ENCODE results near the gene TMEM176A. TPM values are rescaled to one million over a fixed set of nuclear protein-coding genes. Genes with fewer than 3 reads are reported as not detected.

The TMEM176A gene
- total RNA-seq, 2 donors from 2014 or later, result 56.3 to 102 TPM

Other genes starting within 250 kb of the TMEM176A start
- gene GIMAP4, start 233.4 kb upstream of the TMEM176A start, total RNA-seq, result 10 to 100 TPM; 22.3 to 23.5 TPM
- gene GIMAP6, start 168.4 kb upstream of the TMEM176A start, total RNA-seq, result 10 to 100 TPM; 15.8 to 21.5 TPM
- gene GIMAP2, start 115.1 kb upstream of the TMEM176A start, total RNA-seq, result 1 to 10 TPM; 3.8 to 8.3 TPM
- 1 to 10 TPM; 5.6 to 8.0 TPM for gene GIMAP1, start 84.2 kb upstream of the TMEM176A start, total RNA-seq
- 10 to 100 TPM; 14.5 to 22.2 TPM for gene GIMAP5, start 63.4 kb upstream of the TMEM176A start, total RNA-seq
- gene TMEM176B, start 405 bp upstream of the TMEM176A start, total RNA-seq, result 100 to 1,000 TPM; 162 to 227 TPM
- not detected for gene AOC1, start 51.7 kb downstream of the TMEM176A start, total RNA-seq
- gene KCNH2, start 177.6 kb downstream of the TMEM176A start, total RNA-seq, result 100 to 1,000 TPM; 119 to 128 TPM
- 10 to 100 TPM; 14.5 to 78.6 TPM for gene NOS3, start 190.2 kb downstream of the TMEM176A start, total RNA-seq
- gene ATG9B, start 223.7 kb downstream of the TMEM176A start, total RNA-seq, result not detected
- 10 to 100 TPM; 11.9 to 20.6 TPM for gene ABCB8, start 227.7 kb downstream of the TMEM176A start, total RNA-seq
- 1 to 10 TPM; 1.1 to 1.2 TPM for gene ASIC3, start 247.8 kb downstream of the TMEM176A start, total RNA-seq

Measured in right atrium auricular region (tissue), 2 donors.